ENCODE data around the gene CCDC178. TPM values are rescaled to one million over a fixed set of nuclear protein-coding genes. Genes with fewer than 3 reads are reported as not detected.

Gene CCDC178
- total RNA-seq, 6 experiments from 2014 or later, result not detected

- Mint-ChIP-seq H3K27ac (no peak overlapping the region), H3K27me3 (ENCODE audit: insufficient read depth) (no peaks in the 10 kb centered on the region; the same call in 1 of the 2 replicates), H3K9me3 (peaks cover 40% of the 10 kb centered on the region), H3K4me1 (ENCODE audit: low read depth) (no peaks in the 10 kb centered on the region), H3K36me3 (ENCODE audit: low read depth) (0 out of 2 replicates have a peak, but pooled peaks cover 5% of the 10 kb centered on the region), H3K4me3 (no peak overlapping the region)
- no peak for DNase-seq
- TF ChIP-seq CTCF (IDR thresholded peaks at IDR 0.05), result no peak
Measured at GRCh38 chr18:33114749-33115148, 325.8 kb downstream of the CCDC178 start.

- Mint-ChIP-seq H3K9me3 (peaks cover 30% of the 10 kb centered on the region), H3K4me1 (ENCODE audit: low read depth) (no peaks in the 10 kb centered on the region), H3K36me3 (ENCODE audit: low read depth) (0 out of 2 replicates have a peak, but pooled peaks cover 5% of the 10 kb centered on the region), H3K27me3 (ENCODE audit: insufficient read depth) (no peaks in the 10 kb centered on the region; the same call in 1 of the 2 replicates), H3K4me3 (no peak overlapping the region), H3K27ac (no peak overlapping the region)
- no peak for TF ChIP-seq CTCF (IDR thresholded peaks at IDR 0.05)
- DNase-seq, result no peak
Measured at GRCh38 chr18:33113416-33113815, 327.1 kb downstream of the CCDC178 start.

- Mint-ChIP-seq H3K4me1 (ENCODE audit: low read depth) (no peaks in the 10 kb centered on the region), H3K27ac (no peak overlapping the region), H3K36me3 (ENCODE audit: low read depth) (no peaks in the 10 kb centered on the region), H3K4me3 (no peak overlapping the region), H3K27me3 (ENCODE audit: insufficient read depth) (no peaks in the 10 kb centered on the region), H3K9me3 (peaks cover 18% of the 10 kb centered on the region)
- no peak for DNase-seq
- TF ChIP-seq CTCF (IDR thresholded peaks at IDR 0.05), result no peak
Measured at GRCh38 chr18:33107511-33107910, 333.0 kb downstream of the CCDC178 start.

- no peak overlapping the region for H3K27ac Mint-ChIP-seq
- no peaks in the 10 kb centered on the region for H3K36me3 Mint-ChIP-seq (ENCODE audit: low read depth)
- no peak for TF ChIP-seq CTCF (IDR thresholded peaks at IDR 0.05)
- no peaks in the 10 kb centered on the region for H3K4me1 Mint-ChIP-seq (ENCODE audit: low read depth)
- no peak for DNase-seq
- H3K27me3 Mint-ChIP-seq (ENCODE audit: insufficient read depth), result no peaks in the 10 kb centered on the region
- H3K9me3 Mint-ChIP-seq, result peaks cover 17% of the 10 kb centered on the region
- no peak overlapping the region for H3K4me3 Mint-ChIP-seq
Measured at GRCh38 chr18:33101316-33101715, 339.2 kb downstream of the CCDC178 start.

GRCh38 chr18:33099626-33100025 is 340.9 kb downstream of the CCDC178 start:
- peaks cover 17% of the 10 kb centered on the region for H3K9me3 Mint-ChIP-seq
- no peak for TF ChIP-seq CTCF (IDR thresholded peaks at IDR 0.05)
- no peak overlapping the region for H3K4me3 Mint-ChIP-seq
- no peaks in the 10 kb centered on the region for H3K36me3 Mint-ChIP-seq (ENCODE audit: low read depth)
- no peak for DNase-seq
- no peaks in the 10 kb centered on the region for H3K27me3 Mint-ChIP-seq (ENCODE audit: insufficient read depth)
- H3K4me1 Mint-ChIP-seq (ENCODE audit: low read depth), result no peaks in the 10 kb centered on the region
- H3K27ac Mint-ChIP-seq, result no peak overlapping the region

GRCh38 chr18:33097126-33097525 is 343.4 kb downstream of the CCDC178 start:
- Mint-ChIP-seq H3K36me3 (ENCODE audit: low read depth) (no peaks in the 10 kb centered on the region), H3K4me1 (ENCODE audit: low read depth) (no peaks in the 10 kb centered on the region), H3K9me3 (peaks cover 12% of the 10 kb centered on the region), H3K27ac (no peak overlapping the region), H3K27me3 (ENCODE audit: insufficient read depth) (no peaks in the 10 kb centered on the region), H3K4me3 (no peak overlapping the region)
- TF ChIP-seq CTCF (IDR thresholded peaks at IDR 0.05), result no peak
- DNase-seq, result no peak

All from HFFc6 (cell line).